RWPE2 (cell line): Measurements from ENCODE around the gene PLCB1.

Source experiments
- ATAC-seq: fragments of 200-7000 bp; cut with Tn5 transposase; 3 replicates; pipeline ENCODE4 v1.9.1; 2021; ENCODE audit warnings: low read depth
- DNase-seq: peaks from one replicate; pipeline ENCODE4 v3.0.0-alpha.2; 2020; ENCODE audit warnings: low spot score
- H3K27ac ChIP-seq: fragments of 450-650 bp; 2 replicates; pipeline ENCODE4 v1.5.1; 2017; ENCODE audit warnings: mild to moderate bottlenecking; ENCODE audit not compliant: poor library complexity, severe bottlenecking
- H3K27me3 ChIP-seq: fragments of 250-450 bp; sonication (Bioruptor Pico); 2 replicates; pipeline ENCODE4 v1.5.1; 2021; ENCODE audit warnings: mild to moderate bottlenecking, moderate library complexity; ENCODE audit not compliant: insufficient read depth, poor library complexity, severe bottlenecking
- H3K36me3 ChIP-seq: fragments of 250-450 bp; sonication (Bioruptor Pico); 2 replicates; pipeline ENCODE4 v1.5.1; 2020; ENCODE audit warnings: low read depth, mild to moderate bottlenecking, moderate library complexity
- H3K4me1 ChIP-seq: fragments of 250-450 bp; sonication (Bioruptor Pico); 2 replicates; pipeline ENCODE4 v1.5.1; 2021; ENCODE audit warnings: mild to moderate bottlenecking, moderate library complexity; ENCODE audit not compliant: insufficient read depth, poor library complexity, severe bottlenecking
- H3K4me3 ChIP-seq: fragments of 250-450 bp; sonication (Bioruptor Pico); 2 replicates; pipeline ENCODE4 v1.5.1; 2021; ENCODE audit warnings: mild to moderate bottlenecking, moderate library complexity; ENCODE audit not compliant: severe bottlenecking
- H3K9me3 ChIP-seq: fragments of 250-450 bp; sonication (Bioruptor Pico); 2 replicates; pipeline ENCODE4 v1.5.1; 2021; ENCODE audit warnings: mild to moderate bottlenecking, moderate library complexity; ENCODE audit not compliant: severe bottlenecking
- TF ChIP-seq, protein P1 (sequence below): fragments of 450-650 bp; IDR thresholded peaks from one replicate; pipeline ENCODE4 v1.5.1; 2017; ENCODE audit warnings: mild to moderate bottlenecking, moderate library complexity; ENCODE audit not compliant: poor library complexity, severe bottlenecking

The PLCB1 gene

DNA sequence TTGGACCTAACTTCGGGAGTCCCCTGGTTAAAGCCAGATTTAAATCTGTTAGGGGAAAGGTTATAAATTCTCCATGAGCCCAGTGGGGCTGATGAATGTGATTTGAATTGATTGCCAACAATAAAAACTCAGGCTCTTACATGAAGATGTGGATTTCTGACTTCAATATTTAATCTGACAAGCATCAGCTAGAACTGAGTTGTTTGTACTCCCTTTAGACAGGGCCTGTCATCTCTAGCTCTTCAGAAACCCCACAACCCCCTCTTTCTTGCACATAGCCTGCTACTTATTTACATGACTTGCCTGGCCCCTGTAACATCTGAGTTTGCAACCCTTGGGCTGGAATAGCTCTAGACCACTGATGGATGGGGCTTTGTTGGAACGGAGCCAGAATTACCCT is 745.2 kb downstream of the PLCB1 start:
- TF ChIP-seq, protein P1, sequence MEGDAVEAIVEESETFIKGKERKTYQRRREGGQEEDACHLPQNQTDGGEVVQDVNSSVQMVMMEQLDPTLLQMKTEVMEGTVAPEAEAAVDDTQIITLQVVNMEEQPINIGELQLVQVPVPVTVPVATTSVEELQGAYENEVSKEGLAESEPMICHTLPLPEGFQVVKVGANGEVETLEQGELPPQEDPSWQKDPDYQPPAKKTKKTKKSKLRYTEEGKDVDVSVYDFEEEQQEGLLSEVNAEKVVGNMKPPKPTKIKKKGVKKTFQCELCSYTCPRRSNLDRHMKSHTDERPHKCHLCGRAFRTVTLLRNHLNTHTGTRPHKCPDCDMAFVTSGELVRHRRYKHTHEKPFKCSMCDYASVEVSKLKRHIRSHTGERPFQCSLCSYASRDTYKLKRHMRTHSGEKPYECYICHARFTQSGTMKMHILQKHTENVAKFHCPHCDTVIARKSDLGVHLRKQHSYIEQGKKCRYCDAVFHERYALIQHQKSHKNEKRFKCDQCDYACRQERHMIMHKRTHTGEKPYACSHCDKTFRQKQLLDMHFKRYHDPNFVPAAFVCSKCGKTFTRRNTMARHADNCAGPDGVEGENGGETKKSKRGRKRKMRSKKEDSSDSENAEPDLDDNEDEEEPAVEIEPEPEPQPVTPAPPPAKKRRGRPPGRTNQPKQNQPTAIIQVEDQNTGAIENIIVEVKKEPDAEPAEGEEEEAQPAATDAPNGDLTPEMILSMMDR, result no peak
- DNase-seq (no peak), ATAC-seq (no peak)

DNA sequence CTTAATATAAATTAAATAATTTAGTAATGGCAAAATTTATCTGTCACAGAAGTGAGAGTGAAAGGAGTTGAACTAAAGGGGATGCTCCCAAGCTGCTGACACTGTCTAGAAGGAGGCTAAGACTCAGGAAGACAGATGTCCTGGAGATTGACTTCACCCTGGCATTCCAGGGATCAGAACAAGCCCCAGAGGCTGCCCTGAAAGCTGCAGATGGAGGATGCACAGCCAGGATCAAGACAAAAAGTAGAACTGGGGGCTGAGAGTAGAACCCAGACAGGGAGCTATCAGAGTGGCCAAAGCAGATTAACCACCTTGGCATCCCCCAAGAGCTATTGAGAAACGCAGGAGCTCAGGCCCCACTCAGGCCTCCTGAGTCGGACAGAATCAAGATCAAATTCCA is 747.6 kb downstream of the PLCB1 start:
- TF ChIP-seq, protein P1, result no peak
- H3K9me3 ChIP-seq, result no peaks in the 10 kb centered on the region
- ATAC-seq (no peak), DNase-seq (no peak)
- no peak overlapping the region for H3K4me3 ChIP-seq
- H3K4me1 ChIP-seq, result no peaks in the 10 kb centered on the region
- H3K27ac ChIP-seq, result no peak overlapping the region
- H3K27me3 ChIP-seq, result no peaks in the 10 kb centered on the region
- no peaks in the 10 kb centered on the region; the same call in 1 of the 2 replicates for H3K36me3 ChIP-seq

More for the DNA sequence above, 745.2 kb downstream of the PLCB1 start:
- H3K36me3 ChIP-seq, result no peaks in the 10 kb centered on the region
- H3K27me3 ChIP-seq, result no peaks in the 10 kb centered on the region
- H3K27ac ChIP-seq, result no peak overlapping the region
- no peaks in the 10 kb centered on the region for H3K9me3 ChIP-seq
- H3K4me1 ChIP-seq, result peaks cover 4% of the 10 kb centered on the region
- no peak overlapping the region for H3K4me3 ChIP-seq

DNA sequence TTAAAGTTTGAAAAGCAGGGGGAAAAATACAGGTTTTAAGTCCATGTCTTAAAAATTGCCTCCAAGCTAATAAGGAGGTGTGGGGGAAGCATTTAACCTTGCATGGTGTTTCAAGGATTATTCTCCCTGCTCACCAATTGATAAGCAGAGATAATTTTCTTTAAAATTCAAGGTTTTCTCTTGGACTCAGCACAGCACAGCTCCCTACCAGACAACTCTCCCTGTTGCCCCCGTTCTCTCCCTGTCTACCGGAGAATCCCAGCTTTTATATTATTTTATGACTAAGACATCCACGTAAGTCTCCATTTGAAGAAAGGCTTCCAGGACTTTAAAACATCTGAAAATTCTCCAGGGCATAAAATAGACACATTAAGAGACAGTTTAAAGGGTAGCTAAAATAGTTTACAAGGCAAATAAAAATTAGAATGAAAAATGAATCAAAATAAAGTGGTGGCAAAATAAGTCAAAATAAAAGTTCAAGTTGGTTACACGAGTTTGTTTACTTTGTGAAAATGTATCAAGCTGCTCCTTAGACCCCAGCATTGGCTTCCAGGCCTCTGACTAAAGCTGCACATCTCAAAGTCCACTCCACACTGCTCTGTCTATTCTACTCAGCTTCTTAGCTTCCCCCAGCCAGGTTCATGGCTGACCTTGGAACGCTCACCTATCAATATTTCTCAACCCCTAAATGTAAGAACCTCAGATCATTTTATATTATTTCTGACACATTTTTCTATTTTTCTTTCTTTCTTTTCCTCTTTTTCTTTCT is 748.2 kb downstream of the PLCB1 start:
- TF ChIP-seq, protein P1, result no peak
- no peaks in the 10 kb centered on the region for H3K4me1 ChIP-seq
- no peaks in the 10 kb centered on the region for H3K27me3 ChIP-seq
- no peak overlapping the region for H3K4me3 ChIP-seq
- H3K27ac ChIP-seq, result no peak overlapping the region
- no peaks in the 10 kb centered on the region; the same call in 1 of the 2 replicates for H3K36me3 ChIP-seq
- DNase-seq (no peak), ATAC-seq (no peak)
- H3K9me3 ChIP-seq, result no peaks in the 10 kb centered on the region

DNA sequence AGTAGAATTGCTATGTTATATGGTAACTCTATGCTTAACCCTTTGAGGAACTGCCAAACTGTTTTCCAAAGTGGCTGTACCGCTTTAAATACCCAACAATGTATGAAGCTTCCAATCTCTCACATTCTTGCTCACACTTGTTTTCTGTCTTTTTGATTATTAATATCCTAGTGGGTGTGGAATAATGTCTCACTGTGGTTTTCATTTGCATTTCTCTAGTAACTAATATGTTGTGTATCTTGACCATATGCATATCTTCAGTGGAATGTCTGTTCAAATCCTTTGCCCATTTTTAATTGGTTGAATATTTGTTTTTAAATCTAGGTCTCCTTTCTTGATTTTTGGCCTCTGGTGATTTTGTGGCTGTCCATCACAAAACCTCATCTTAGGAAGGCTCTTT is 759.0 kb downstream of the PLCB1 start:
- peaks cover 3% of the 10 kb centered on the region for H3K9me3 ChIP-seq
- no peak overlapping the region for H3K27ac ChIP-seq
- no peak overlapping the region for H3K4me3 ChIP-seq
- no peaks in the 10 kb centered on the region for H3K4me1 ChIP-seq
- no peaks in the 10 kb centered on the region for H3K27me3 ChIP-seq
- TF ChIP-seq, protein P1, result no peak
- H3K36me3 ChIP-seq, result no peaks in the 10 kb centered on the region
- DNase-seq, result no peak
- ATAC-seq, result no peak

DNA sequence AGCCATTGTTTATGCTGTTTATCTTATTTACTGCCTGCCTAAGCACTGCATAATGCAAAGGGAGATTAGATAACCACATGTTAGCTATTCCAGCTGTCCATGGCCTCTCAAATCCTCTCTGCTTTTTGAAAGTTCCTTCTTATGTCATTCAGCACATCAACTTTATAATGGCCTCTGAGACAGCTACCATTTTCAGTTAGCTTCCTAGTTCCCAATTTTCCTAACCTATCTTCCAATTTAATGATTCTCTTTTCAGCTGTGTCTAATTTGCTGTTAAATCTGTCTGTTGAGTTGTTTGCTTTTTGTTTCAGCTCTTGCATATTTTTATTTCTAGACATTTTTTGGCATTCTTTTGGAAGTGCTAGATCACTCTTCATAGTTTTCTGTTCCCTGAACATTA is 763.4 kb downstream of the PLCB1 start:
- DNase-seq, result no peak
- H3K27me3 ChIP-seq, result no peaks in the 10 kb centered on the region
- ATAC-seq, result no peak
- peaks cover 3% of the 10 kb centered on the region for H3K9me3 ChIP-seq
- H3K36me3 ChIP-seq, result no peaks in the 10 kb centered on the region
- no peak overlapping the region for H3K4me3 ChIP-seq
- TF ChIP-seq, protein P1, result no peak
- H3K27ac ChIP-seq, result no peak overlapping the region
- H3K4me1 ChIP-seq, result no peaks in the 10 kb centered on the region
